SW480 (cell line): ENCODE data around the gene AMOTL1.
A peak's percentile ranks its signal among the peaks of the same experiment; 100 is the strongest.

ENCODE experiments used
- DNase-seq: peaks from one replicate; pipeline ENCODE4 v3.0.0-alpha.2; 2016; ENCODE audit warnings: low spot score

The AMOTL1 gene, protein sequence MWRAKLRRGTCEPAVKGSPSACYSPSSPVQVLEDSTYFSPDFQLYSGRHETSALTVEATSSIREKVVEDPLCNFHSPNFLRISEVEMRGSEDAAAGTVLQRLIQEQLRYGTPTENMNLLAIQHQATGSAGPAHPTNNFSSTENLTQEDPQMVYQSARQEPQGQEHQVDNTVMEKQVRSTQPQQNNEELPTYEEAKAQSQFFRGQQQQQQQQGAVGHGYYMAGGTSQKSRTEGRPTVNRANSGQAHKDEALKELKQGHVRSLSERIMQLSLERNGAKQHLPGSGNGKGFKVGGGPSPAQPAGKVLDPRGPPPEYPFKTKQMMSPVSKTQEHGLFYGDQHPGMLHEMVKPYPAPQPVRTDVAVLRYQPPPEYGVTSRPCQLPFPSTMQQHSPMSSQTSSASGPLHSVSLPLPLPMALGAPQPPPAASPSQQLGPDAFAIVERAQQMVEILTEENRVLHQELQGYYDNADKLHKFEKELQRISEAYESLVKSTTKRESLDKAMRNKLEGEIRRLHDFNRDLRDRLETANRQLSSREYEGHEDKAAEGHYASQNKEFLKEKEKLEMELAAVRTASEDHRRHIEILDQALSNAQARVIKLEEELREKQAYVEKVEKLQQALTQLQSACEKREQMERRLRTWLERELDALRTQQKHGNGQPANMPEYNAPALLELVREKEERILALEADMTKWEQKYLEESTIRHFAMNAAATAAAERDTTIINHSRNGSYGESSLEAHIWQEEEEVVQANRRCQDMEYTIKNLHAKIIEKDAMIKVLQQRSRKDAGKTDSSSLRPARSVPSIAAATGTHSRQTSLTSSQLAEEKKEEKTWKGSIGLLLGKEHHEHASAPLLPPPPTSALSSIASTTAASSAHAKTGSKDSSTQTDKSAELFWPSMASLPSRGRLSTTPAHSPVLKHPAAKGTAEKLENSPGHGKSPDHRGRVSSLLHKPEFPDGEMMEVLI

DNA sequence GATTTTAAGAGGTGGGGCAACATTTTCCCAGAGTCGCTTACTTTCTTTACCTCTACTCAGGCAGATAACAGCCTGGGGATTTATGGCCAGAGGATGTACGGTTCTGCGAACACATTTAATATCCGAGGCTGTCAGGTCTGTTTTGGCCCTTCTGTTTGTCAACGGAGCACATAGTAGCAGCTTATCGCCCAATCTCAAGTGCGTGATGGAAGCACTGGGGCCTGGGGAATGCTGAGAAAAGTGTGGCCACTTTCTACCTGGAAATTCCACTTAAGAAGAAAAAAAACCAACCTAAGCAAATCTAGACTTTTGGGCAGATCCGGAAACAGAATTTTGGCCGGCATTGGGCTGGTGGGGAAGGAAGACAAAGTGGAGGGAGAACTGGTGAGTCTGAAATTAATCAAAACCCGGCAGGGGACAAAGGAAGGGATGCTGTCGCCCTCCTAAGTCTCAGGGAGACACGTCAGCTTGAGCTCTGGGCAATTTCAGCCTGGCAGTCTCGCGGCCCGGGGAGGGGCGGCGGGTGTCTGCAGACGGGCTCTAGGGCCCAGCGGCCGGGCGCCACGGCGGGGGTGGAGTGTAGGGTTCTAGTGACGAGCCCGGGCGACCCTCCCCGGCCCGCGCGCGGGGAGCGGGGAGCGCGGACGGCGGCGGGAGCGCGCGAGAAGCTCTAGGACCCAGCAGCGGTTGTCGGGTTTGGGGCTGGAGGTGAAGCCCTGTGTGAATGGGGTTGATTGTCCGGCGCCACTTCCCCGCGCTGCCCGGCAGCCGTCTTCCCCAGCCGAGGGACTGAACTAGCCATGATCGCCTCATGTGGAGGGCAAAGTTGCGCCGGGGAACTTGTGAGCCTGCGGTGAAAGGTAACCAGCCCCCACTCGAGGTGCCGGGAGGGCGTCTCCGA is at the start of gene AMOTL1:
TSS of gene AMOTL1 (plus strand) at position 656 of the 901 bp plus-strand sequence. CDS start at position 812, 156 bp downstream.
- no peak for DNase-seq

- no peak for DNase-seq
Observed at GRCh38 chr11:94719876-94720275, 48.3 kb upstream of the AMOTL1 start.

GRCh38 chr11:94721565-94722292 is 46.4 kb upstream of the AMOTL1 start:
- DNase-seq, result no peak

DNA sequence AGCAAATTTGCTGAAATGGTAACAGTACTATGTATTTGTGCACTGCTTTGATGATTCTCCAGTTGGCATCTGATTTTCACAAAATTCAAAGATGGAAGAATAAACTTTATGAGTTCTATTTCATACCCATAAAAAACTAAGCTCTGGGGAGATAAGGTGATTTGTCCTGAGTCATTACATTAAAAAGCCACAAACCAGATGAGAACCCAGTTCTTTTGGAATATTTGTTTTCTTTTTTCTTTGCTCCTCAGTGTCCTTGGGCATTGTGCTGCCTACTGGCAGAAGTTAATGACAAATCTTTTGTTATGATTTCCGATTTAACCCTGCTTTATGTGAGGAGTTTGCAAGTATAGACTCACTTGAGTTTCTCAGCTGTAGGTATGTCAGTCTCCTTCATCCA is 45.4 kb upstream of the AMOTL1 start:
- DNase-seq, result no peak

DNA sequence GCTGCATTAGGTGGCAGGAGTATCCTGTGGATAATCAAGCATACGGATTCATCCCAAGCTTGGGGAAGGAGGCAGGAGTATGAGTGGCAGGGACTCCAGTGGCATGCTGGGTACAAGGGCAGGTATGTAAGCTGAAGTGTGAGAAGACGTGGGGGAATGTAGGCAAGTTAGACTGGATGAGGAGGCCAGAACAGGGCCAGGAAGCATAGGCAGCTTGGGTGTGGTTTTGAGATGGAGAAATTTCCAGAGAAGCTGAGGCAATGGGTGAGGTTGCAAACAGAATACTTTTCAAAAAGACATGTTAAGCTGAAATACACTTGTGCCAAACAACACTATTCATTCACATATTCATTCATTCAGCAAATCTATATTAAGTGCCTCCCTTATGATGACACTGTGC is 43.1 kb upstream of the AMOTL1 start:
- no peak for DNase-seq

DNA sequence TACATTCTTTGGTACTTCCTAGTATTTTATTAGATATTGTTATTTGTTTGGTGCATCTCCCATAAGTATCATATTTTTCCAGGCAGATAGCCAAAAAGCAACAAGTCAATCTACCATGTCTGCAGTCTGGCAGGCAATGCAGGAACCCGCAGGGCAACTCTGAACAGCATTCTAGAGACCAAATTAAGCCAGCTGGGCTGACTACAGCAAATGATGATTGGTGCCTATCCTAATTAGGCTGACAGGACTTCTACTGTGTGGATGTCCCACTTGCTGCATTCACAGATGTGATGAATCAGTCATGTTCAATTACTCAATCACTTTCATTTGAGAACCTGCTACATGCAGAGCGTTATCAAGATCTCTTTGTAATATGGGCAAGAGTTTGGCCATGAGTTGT is 40.3 kb upstream of the AMOTL1 start:
- DNase-seq, result no peak

- no peak for DNase-seq
Observed at GRCh38 chr11:94728541-94728940, 39.6 kb upstream of the AMOTL1 start.

DNA sequence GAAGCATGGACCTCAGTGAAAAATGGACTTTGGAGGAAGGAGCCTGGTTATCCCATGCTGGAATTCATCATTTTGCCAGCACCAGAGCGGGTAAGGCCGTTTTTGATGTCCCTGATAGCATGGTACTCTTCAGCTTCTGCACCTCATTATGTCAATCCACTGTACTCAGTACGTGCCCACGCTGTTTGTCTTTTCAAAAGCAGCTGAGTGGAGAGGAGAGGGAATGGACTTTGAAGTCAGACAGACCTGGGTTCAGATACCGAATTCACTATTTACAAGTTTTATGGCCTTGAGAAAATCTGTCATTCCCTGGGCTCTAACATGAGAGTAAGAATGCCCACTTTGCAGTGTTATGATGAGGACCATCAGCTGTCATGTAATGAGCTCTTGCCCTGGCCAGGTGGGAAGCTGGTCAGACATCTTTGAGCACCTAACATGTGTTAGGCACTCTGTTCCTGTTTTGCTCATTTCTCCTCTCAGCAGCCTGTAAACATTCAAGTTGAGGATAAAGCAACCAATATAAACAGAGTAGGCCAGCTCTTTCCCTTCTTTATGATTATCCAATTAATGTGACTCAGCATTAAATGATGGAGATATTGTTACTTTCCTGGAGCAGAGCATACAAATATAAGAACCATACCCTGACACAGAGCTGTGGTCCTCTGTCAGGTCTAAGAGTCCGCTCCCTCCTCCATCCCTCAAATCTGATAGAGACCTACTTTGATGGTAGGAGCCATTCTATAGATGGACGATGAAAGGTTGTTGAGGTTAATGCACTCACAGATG is 39.0 kb upstream of the AMOTL1 start:
- no peak for DNase-seq

GRCh38 chr11:94730153-94730552 is 38.0 kb upstream of the AMOTL1 start:
- no peak for DNase-seq

- peak; percentile 23 for DNase-seq
Observed at GRCh38 chr11:94731880-94732601, 36.1 kb upstream of the AMOTL1 start.

DNA sequence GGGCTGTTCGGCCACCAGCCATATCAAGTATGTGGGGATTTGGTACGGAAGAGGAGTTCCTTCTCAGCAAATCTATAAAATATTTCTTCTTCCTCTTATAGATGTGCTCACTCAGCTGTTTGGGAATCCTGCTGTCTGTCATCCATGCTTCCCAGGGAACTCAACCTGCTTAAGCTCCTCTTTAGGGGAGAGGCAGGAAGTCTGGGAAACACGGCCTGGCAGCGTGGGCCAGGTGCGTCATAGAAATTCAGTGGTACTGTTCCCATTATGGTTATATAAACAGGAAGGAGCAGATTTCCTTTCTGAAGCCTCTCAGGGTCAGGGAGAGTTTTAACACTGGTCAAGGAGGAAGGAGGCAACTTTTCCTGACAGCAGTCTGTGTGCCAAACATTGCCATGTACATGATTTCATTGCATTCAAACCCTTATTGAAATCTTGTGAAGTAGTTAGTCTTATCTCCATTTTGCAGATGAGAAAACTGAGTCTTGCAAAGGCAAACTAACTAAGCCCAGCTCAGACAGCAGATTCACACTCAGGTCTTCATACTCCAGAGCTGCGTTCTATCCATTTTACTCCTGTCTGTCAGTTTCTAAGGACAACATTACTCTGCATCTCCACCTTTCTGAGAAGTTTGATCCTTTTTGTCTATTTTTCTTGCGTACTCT is 35.4 kb upstream of the AMOTL1 start:
- DNase-seq, result peak; percentile 21

DNA sequence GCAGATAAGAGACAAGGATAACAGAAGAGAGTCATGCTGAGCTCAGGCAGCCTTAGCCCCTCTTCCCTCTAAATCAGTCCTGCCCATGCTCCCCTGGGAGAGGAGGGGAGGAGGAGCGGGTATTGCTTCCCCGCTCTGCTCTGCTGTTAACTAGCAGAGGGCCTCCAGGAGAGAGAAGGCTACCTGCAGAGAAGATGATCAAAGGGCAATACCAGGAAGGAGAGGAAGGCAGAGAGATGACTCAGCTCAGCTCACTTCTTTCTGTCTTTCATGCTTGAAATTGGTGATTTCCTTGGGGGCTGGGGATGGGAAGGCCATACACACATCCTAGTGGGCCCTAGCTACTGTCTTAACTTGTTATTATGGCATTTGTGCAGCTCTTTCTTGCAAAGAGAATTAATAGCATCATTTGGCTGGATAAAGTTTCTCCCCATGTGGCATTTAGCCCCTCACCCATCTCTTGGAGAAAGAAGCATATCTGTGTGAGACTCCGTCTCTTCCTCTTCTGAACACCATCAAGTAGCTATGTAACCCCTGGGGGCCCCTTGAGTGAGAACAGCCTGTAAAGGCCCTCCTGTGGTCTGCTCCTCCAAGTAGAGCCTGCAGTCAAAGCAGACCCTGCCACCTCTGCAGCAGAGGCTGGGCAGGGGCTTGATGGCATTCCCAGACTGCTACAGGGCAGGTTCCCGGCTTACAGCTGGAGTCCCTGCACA is 33.4 kb upstream of the AMOTL1 start:
- DNase-seq, result peak; percentile 76

- DNase-seq, result no peak
Observed at GRCh38 chr11:94735907-94736306, 32.2 kb upstream of the AMOTL1 start.

DNA sequence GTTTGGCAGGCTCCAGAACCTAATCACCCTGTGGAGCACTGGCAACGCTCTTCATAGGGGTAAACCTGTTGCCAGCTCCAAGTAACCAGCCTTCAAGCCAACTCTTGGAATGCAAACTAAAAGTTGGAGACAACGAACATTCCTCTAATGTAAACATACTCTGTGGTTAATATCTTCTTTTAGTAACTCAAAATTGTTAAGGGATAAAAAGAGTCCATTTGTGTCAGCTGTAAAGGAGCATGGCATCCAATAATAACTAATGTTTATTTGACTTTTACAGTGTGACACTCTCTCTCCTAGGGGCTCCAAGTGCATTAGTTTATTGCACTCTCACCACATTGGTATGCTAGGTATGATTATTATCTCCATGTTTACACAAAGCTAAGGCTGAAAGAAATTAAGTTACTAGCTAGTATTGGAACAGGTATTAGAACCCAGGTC is 31.0 kb upstream of the AMOTL1 start:
- peak; percentile 83 for DNase-seq

- DNase-seq, result no peak
Observed at GRCh38 chr11:94738746-94739145, 29.4 kb upstream of the AMOTL1 start.

DNA sequence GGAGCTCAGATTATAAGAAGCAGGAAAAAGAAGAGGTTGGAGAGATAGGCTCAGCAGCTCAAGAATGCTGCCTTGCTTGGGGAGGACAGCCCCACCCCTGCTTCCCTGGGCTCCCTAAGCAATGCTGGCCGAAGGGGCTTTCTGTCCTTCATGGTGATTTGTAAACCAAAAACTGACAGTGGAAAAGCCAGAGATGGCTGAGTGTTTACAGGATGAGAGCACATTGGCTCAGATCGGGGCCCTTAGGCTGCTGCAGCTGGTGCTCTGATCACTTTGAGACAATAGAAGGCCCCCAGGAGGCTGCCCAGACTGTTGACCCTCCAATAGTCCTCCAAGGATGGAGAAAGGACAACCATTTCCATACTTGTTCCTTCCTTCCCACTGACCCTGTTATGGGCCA is 28.8 kb upstream of the AMOTL1 start:
- no peak for DNase-seq

DNA sequence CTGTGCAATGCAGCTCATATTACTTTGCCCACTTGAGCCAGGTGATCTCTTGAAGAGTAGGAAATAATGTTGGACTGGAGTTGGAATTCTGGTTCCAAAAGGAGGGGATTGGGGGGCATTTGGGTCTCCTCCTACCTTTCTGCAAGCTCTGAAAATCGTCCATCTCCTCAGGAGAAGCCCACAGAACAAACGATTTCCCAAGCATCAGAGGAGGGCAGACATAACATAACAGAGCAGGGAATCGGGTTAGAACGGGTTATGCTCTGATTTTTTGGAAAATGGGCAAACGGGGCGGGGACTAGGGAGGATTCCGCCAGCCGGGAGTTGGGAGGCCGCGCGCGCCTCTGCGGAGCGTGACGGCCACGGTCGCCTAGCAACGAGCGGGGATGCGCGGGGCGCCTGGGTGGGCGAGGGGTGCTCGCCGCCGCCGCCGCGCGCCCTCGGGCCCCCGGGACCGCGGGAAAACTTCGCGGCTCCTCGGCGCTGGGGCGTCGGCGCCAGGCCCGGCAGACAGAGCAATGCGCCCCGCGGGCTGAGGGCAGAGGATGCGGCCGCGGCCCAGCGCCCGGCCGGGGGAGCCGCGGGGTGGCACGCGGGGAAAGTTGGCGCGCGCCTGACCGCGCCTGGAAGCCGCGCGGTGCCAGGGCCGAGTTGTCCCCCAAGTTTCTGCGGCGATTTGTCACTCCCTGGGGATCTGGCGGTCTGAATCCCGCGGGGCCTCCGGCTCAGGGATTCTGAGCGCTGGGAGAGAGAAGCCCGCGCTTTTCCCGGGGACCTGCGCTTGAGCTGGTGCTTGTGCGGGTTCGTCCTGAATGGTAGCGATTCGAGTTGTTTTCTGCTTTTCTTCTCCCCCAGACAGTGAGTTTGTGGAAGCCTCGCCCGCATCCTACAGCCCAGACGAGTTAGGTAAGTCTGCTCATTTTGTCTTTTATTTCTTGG is 27.8 kb upstream of the AMOTL1 start:
- no peak for DNase-seq
